A549 (cell line): Measurements from ENCODE around the gene COBL. TPM values are rescaled to one million over a fixed set of nuclear protein-coding genes. Genes with fewer than 3 reads are reported as not detected.

ENCODE experiments used
- ATAC-seq, 2 experiments: fragments of 200-7000 bp in 1 of 2; fragments of >200 bp in 1 of 2; cut with Nextera tagmentation in 1 of 2; cut with Tn5 transposase in 1 of 2; 3 replicates each; pipeline versions ENCODE4 v1.8.0 to v1.9.1; 2018 to 2020; ENCODE audit warnings: mild to moderate bottlenecking in 1 of 2, moderate library complexity in 1 of 2
- CTCF ChIA-PET: fragments of 300-600 bp; sonication (Branson Sonifier 250); formaldehyde crosslinking; extraction: SDS; loops from one replicate; lab custom pipeline; 2021; ENCODE audit warnings: antibody characterized with exemption, inconsistent platforms; lab: Yijun Ruan, JAX
- POLR2A ChIA-PET: fragments of 350-600 bp; formaldehyde crosslinking; extraction: SDS; loops from one replicate; lab custom pipeline; 2021; ENCODE audit warnings: antibody characterized with exemption, inconsistent platforms; lab: Yijun Ruan, JAX
- DNase-seq, 2 experiments: peaks; one replicate each; pipeline versions ENCODE4 v3.0.0 to v3.0.0-alpha.2; 2011 to 2016; ENCODE audit warnings: low read depth in 1 of 2, low spot score in 1 of 2
- FAIRE-seq: peaks from 2 replicates; lab custom pipeline; 2011; peaks lifted over from hg19 to GRCh38; lab: Jason Lieb, UNC
- H3K27ac ChIP-seq, 2 experiments: fragments of >200 bp; sonication (Bioruptor Twin); formaldehyde crosslinking; 3 replicates each; pipeline ENCODE4 v1.5.1; 2016 to 2017
- H3K4me1 ChIP-seq: fragments of >200 bp; sonication (Bioruptor Twin); formaldehyde crosslinking; 3 replicates; pipeline ENCODE4 v1.6.1; 2016
- H3K4me2 ChIP-seq: fragments of >200 bp; sonication (Bioruptor Twin); formaldehyde crosslinking; 3 replicates; pipeline ENCODE4 v1.6.1; 2016
- H3K4me3 ChIP-seq: fragments of >200 bp; sonication (Bioruptor Twin); formaldehyde crosslinking; 3 replicates; pipeline ENCODE4 v1.5.1; 2016
- H3K9me3 ChIP-seq: fragments of >200 bp; sonication (Bioruptor Twin); formaldehyde crosslinking; 3 replicates; pipeline ENCODE4 v1.6.1; 2016
- BCL3 ChIP-seq: fragments of >200 bp; sonication (Bioruptor Twin); formaldehyde crosslinking; IDR thresholded peaks from 3 replicates; pipeline ENCODE4 v1.6.1; 2016
- BHLHE40 ChIP-seq: IDR thresholded peaks from 2 replicates; pipeline ENCODE4 v1.6.1; 2012; ENCODE audit warnings: low read depth, low read length, inconsistent platforms
- CBX2 ChIP-seq: fragments of 200-600 bp; sonication (generic); IDR thresholded peaks from 2 replicates; pipeline ENCODE4 v1.6.1; 2016; ENCODE audit warnings: low read depth, mild to moderate bottlenecking, borderline replicate concordance
- CBX8 ChIP-seq: fragments of 200-600 bp; sonication (generic); IDR thresholded peaks from 2 replicates; pipeline ENCODE4 v1.6.1; 2016
- CEBPB ChIP-seq, 2 experiments: fragments of >200 bp in 1 of 2; sonication (Bioruptor Twin) in 1 of 2; formaldehyde crosslinking in 1 of 2; IDR thresholded peaks; 2 replicates each; pipeline ENCODE4 v1.6.1; 2012 to 2016
- E2F6 ChIP-seq: IDR thresholded peaks from 2 replicates; pipeline ENCODE4 v1.6.1; 2012; ENCODE audit warnings: low read depth, borderline replicate concordance
- EHF ChIP-seq: fragments of 250-450 bp; sonication (Bioruptor Pico); IDR thresholded peaks from 2 replicates; pipeline ENCODE4 v1.5.0; 2020; ENCODE audit warnings: mild to moderate bottlenecking
- EHMT2 ChIP-seq: fragments of 200-600 bp; sonication (generic); IDR thresholded peaks from 2 replicates; pipeline ENCODE4 v1.6.1; 2016; ENCODE audit warnings: antibody characterized with exemption, low read depth, mild to moderate bottlenecking, moderate library complexity
- ELK1 ChIP-seq: fragments of 150-350 bp; IDR thresholded peaks from 2 replicates; pipeline ENCODE4 v1.6.1; 2014; ENCODE audit warnings: low read depth, mild to moderate bottlenecking, low read length
- ESRRA ChIP-seq: fragments of 150-350 bp; IDR thresholded peaks from 2 replicates; pipeline ENCODE4 v1.6.1; 2014; ENCODE audit warnings: mild to moderate bottlenecking, low read length, borderline replicate concordance
- FOXS1 ChIP-seq: fragments of 250-450 bp; sonication (Bioruptor Pico); IDR thresholded peaks from 2 replicates; pipeline ENCODE4 v1.5.0; 2020; ENCODE audit warnings: mild to moderate bottlenecking, moderate library complexity
- HOXB5 ChIP-seq: fragments of 250-450 bp; sonication (Bioruptor Pico); IDR thresholded peaks from 2 replicates; pipeline ENCODE4 v1.5.0; 2020; ENCODE audit warnings: mild to moderate bottlenecking, moderate library complexity
- JUNB ChIP-seq: fragments of >200 bp; sonication (Bioruptor Twin); formaldehyde crosslinking; IDR thresholded peaks from 2 replicates; pipeline ENCODE4 v1.6.1; 2016
- KDM1A ChIP-seq: fragments of 200-600 bp; sonication (generic); IDR thresholded peaks from 2 replicates; pipeline ENCODE4 v1.6.1; 2016; ENCODE audit warnings: low read depth, mild to moderate bottlenecking
- KDM5A ChIP-seq: fragments of 200-600 bp; sonication (generic); IDR thresholded peaks from 2 replicates; pipeline ENCODE4 v1.6.1; 2016; ENCODE audit warnings: antibody characterized with exemption, mild to moderate bottlenecking
- NPAS2 ChIP-seq: fragments of 250-450 bp; sonication (Bioruptor Pico); IDR thresholded peaks from 2 replicates; pipeline ENCODE4 v1.8.0; 2022; ENCODE audit warnings: mild to moderate bottlenecking, moderate library complexity, borderline replicate concordance
- PBX3 ChIP-seq: IDR thresholded peaks from 2 replicates; pipeline ENCODE4 v1.6.1; 2012
- POLR2A ChIP-seq: IDR thresholded peaks from 2 replicates; pipeline ENCODE4 v1.6.1; 2012; ENCODE audit warnings: mild to moderate bottlenecking, low read length
- RCOR1 ChIP-seq: fragments of 150-350 bp; IDR thresholded peaks from 2 replicates; pipeline ENCODE4 v1.6.1; 2014; ENCODE audit warnings: antibody characterized with exemption, low read length, low read depth
- REST ChIP-seq: fragments of 200-600 bp; sonication (generic); IDR thresholded peaks from 2 replicates; pipeline ENCODE4 v1.6.1; 2016; ENCODE audit warnings: antibody characterized with exemption, mild to moderate bottlenecking, moderate library complexity
- ZNF302 ChIP-seq: fragments of 250-450 bp; sonication (Bioruptor Pico); IDR thresholded peaks from 2 replicates; pipeline ENCODE4 v1.9.0; 2021; ENCODE audit warnings: inconsistent platforms, mild to moderate bottlenecking, moderate library complexity
- WGBS: methylation state at CpG from one replicate; pipeline ENCODE4 v1.1.6; 2017; ENCODE audit errors: missing lambda C conversion rate; 5-methylcytosine and 5-hydroxymethylcytosine counted together
- polyA plus RNA-seq, 4 experiments: library from polyadenylated mRNA; depleted of rRNA in 3 of 4; stranded (reverse); fragments of >200 nt; fragmentation: RNase III in 1 of 4; extraction: RNeasy Plus Mini Kit Qiagen cat#74134 plus additional on column Dnase treatment in 1 of 4; gene quantifications; 2 replicates in 3 of 4; 3 replicates in 1 of 4; pipeline ENCODE4 v1.2.3, GENCODE V29; 2011 to 2017

COBL gene
- polyA plus RNA-seq, 2 of the 4 experiments (the other 2 are of a cell fraction) = 1.5 to 7.4 TPM

GRCh38 chr7:51150193-51150592 lies 166.4 kb downstream of the COBL start:
- POLR2A ChIA-PET = no interaction called here
- 80% methylated on average over 3 of the region's 3 CpGs for WGBS
- H3K4me3 ChIP-seq = no peak overlapping the region
- no peaks in the 10 kb centered on the region for H3K4me1 ChIP-seq
- CTCF ChIA-PET = interaction anchor here (1.2 to 9.5 kb wide), 5 partner anchors 9 to 683 kb away, joined by 3 to 77 read pairs (median 3); no protein-coding TSS in a partner anchor
- H3K4me2 ChIP-seq = no peak overlapping the region
- H3K27ac ChIP-seq = no peak overlapping the region
- H3K9me3 ChIP-seq = peaks cover 7% of the 10 kb centered on the region
- TF ChIP-seq ZNF302 (CRISPR knock-in tag) = no peak
- TF ChIP-seq CBX2 = no peak
- FAIRE-seq = no peak
- ATAC-seq = no peak
- DNase-seq = no peak

GRCh38 chr7:51148216-51148615 lies 168.4 kb downstream of the COBL start:
- no peak for DNase-seq
- ChIA-PET CTCF (interaction anchor here (9.5 kb wide), 1 partner anchor 14 kb away, joined by 77 read pairs; no protein-coding TSS in a partner anchor), POLR2A (no interaction called here)
- H3K27ac ChIP-seq = no peak overlapping the region
- no peak for ATAC-seq
- no peaks in the 10 kb centered on the region for H3K4me1 ChIP-seq
- no peak for FAIRE-seq
- WGBS = 57% methylated on average over 6 of the region's 6 CpGs
- peaks cover 7% of the 10 kb centered on the region for H3K9me3 ChIP-seq
- TF ChIP-seq E2F6 = no peak
- no peak for TF ChIP-seq NPAS2
- no peak for TF ChIP-seq CEBPB (IDR thresholded peaks at IDR 0.05)
- no peak for TF ChIP-seq JUNB
- no peak for TF ChIP-seq CBX8
- no peak for TF ChIP-seq KDM5A
- no peak for TF ChIP-seq EHMT2
- no peak for TF ChIP-seq FOXS1
- no peak for TF ChIP-seq POLR2A
- no peak overlapping the region for H3K4me2 ChIP-seq
- no peak overlapping the region for H3K4me3 ChIP-seq

GRCh38 chr7:51146816-51147586 lies 169.6 kb downstream of the COBL start:
- 78% methylated on average over 6 of the region's 7 CpGs for WGBS
- CTCF ChIA-PET = interaction anchor here (1.9 to 9.5 kb wide), 2 partner anchors 15 to 679 kb away, joined by 6 to 77 read pairs; no protein-coding TSS in a partner anchor
- no peak for TF ChIP-seq EHMT2
- TF ChIP-seq HOXB5 = no peak
- TF ChIP-seq PBX3 = no peak
- no peak for TF ChIP-seq ESRRA
- no peak for TF ChIP-seq EHF (CRISPR knock-in tag)
- TF ChIP-seq RCOR1 = no peak
- no peak for TF ChIP-seq REST
- TF ChIP-seq BHLHE40 = no peak
- no peak for TF ChIP-seq E2F6
- TF ChIP-seq KDM1A = no peak
- no peak for TF ChIP-seq ELK1
- no peak for TF ChIP-seq BCL3

More at GRCh38 chr7:51146816-51147586, 169.6 kb downstream of the COBL start:
- POLR2A ChIA-PET = no interaction called here
- Histone ChIP-seq H3K9me3 (peaks cover 7% of the 10 kb centered on the region), H3K4me1 (no peaks in the 10 kb centered on the region), H3K27ac (no peak overlapping the region), H3K4me2 (no peak overlapping the region), H3K4me3 (no peak overlapping the region)
- no peak for DNase-seq
- FAIRE-seq = no peak
- no peak for ATAC-seq
